Endothelial cell (in vitro differentiated cells): ENCODE data around the gene C3orf52. TPM values are rescaled to one million over a fixed set of nuclear protein-coding genes. Genes with fewer than 3 reads are reported as not detected.

Source experiments
- DNase-seq: peaks from one replicate; pipeline ENCODE4 v3.0.0; 2021; ENCODE audit warnings: low spot score
- H3K27ac Mint-ChIP-seq: one replicate; pipeline ENCODE4 v1.8.0; 2021; ENCODE audit warnings: mixed read lengths, inconsistent platforms; ENCODE audit not compliant: unreplicated experiment
- H3K27me3 Mint-ChIP-seq: one replicate; pipeline ENCODE4 v1.8.0; 2021; ENCODE audit warnings: mild to moderate bottlenecking, moderate library complexity, mixed read lengths, inconsistent platforms; ENCODE audit not compliant: unreplicated experiment
- H3K36me3 Mint-ChIP-seq: one replicate; pipeline ENCODE4 v1.8.0; 2021; ENCODE audit warnings: mild to moderate bottlenecking, low read depth, mixed read lengths, inconsistent platforms; ENCODE audit not compliant: unreplicated experiment
- H3K4me1 Mint-ChIP-seq: one replicate; pipeline ENCODE4 v1.8.0; 2021; ENCODE audit warnings: mild to moderate bottlenecking, mixed read lengths, inconsistent platforms; ENCODE audit not compliant: unreplicated experiment
- H3K4me3 Mint-ChIP-seq: one replicate; pipeline ENCODE4 v1.8.0; 2021; ENCODE audit warnings: mild to moderate bottlenecking, mixed read lengths, inconsistent platforms; ENCODE audit not compliant: unreplicated experiment
- H3K9me3 Mint-ChIP-seq: one replicate; pipeline ENCODE4 v1.8.0; 2021; ENCODE audit warnings: mixed read lengths, inconsistent platforms; ENCODE audit not compliant: unreplicated experiment
- microRNA-seq: library from miRNA; unstranded; fragments of <30 nt; microRNA quantifications from one replicate; pipeline ENCODE4, GENCODE V29; 2020; ENCODE audit not compliant: unreplicated experiment
- total RNA-seq: library from RNA; stranded (reverse); fragmentation: NEBNext Ultra II Directional; extraction: Animal tissue kit (Norgen Biotek cat#: 25700); gene quantifications from one replicate; pipeline ENCODE4 v1.2.1, GENCODE V29; 2021; ENCODE audit not compliant: unreplicated experiment
- TF ChIP-seq, protein P1 (sequence below): fragments of 200-600 bp; sonication (generic); IDR thresholded peaks from one replicate; pipeline ENCODE4 v1.5.0; 2021; ENCODE audit warnings: antibody characterized with exemption; ENCODE audit not compliant: unreplicated experiment

Gene C3orf52
- total RNA-seq, 1 donor from 2014 or later: 8.3 TPM

GRCh38 chr3:112143251-112143650 is 57.1 kb downstream of the C3orf52 start:
- H3K27ac Mint-ChIP-seq: no peak overlapping the region
- no peak for DNase-seq
- H3K4me3 Mint-ChIP-seq: no peak overlapping the region
- peaks cover 14% of the 10 kb centered on the region for H3K36me3 Mint-ChIP-seq
- peaks cover 16% of the 10 kb centered on the region for H3K9me3 Mint-ChIP-seq
- no peaks in the 10 kb centered on the region for H3K4me1 Mint-ChIP-seq
- H3K27me3 Mint-ChIP-seq: no peaks in the 10 kb centered on the region
- TF ChIP-seq, protein P1, sequence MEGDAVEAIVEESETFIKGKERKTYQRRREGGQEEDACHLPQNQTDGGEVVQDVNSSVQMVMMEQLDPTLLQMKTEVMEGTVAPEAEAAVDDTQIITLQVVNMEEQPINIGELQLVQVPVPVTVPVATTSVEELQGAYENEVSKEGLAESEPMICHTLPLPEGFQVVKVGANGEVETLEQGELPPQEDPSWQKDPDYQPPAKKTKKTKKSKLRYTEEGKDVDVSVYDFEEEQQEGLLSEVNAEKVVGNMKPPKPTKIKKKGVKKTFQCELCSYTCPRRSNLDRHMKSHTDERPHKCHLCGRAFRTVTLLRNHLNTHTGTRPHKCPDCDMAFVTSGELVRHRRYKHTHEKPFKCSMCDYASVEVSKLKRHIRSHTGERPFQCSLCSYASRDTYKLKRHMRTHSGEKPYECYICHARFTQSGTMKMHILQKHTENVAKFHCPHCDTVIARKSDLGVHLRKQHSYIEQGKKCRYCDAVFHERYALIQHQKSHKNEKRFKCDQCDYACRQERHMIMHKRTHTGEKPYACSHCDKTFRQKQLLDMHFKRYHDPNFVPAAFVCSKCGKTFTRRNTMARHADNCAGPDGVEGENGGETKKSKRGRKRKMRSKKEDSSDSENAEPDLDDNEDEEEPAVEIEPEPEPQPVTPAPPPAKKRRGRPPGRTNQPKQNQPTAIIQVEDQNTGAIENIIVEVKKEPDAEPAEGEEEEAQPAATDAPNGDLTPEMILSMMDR: no peak

DNA sequence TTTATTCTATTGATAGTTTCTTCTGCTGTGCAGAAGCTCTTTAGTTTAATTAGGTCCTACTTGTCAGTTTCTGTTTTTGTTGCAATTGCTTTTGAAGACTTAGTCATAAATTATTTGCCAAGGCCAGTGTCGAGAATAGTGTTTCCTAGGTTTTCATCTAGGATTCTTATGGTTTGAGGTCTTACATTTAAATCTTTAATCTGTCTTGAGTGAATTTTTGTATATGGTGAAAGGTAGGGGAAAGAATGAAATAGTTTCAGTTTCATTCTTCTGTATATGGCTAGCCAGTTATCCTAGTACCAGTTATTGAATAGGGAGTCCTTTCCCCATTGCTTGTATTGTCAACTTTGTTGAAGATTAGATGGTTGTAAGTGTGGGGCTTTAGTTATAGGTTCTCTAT is 57.5 kb downstream of the C3orf52 start:
- Mint-ChIP-seq H3K27me3 (no peaks in the 10 kb centered on the region), H3K9me3 (peaks cover 16% of the 10 kb centered on the region), H3K4me3 (no peak overlapping the region)

GRCh38 chr3:112149136-112149535 is 62.9 kb downstream of the C3orf52 start:
- no peaks in the 10 kb centered on the region for H3K4me1 Mint-ChIP-seq
- no peak for DNase-seq
- TF ChIP-seq, protein P1: no peak
- peaks cover 10% of the 10 kb centered on the region for H3K9me3 Mint-ChIP-seq
- H3K27ac Mint-ChIP-seq: no peak overlapping the region
- no peak overlapping the region for H3K4me3 Mint-ChIP-seq
- H3K27me3 Mint-ChIP-seq: no peaks in the 10 kb centered on the region
- H3K36me3 Mint-ChIP-seq: peaks cover 21% of the 10 kb centered on the region

More for the DNA sequence above, 57.5 kb downstream of the C3orf52 start:
- Mint-ChIP-seq H3K4me1 (no peaks in the 10 kb centered on the region), H3K36me3 (peaks cover 14% of the 10 kb centered on the region), H3K27ac (no peak overlapping the region)
- TF ChIP-seq, protein P1: no peak
- no peak for DNase-seq

DNA sequence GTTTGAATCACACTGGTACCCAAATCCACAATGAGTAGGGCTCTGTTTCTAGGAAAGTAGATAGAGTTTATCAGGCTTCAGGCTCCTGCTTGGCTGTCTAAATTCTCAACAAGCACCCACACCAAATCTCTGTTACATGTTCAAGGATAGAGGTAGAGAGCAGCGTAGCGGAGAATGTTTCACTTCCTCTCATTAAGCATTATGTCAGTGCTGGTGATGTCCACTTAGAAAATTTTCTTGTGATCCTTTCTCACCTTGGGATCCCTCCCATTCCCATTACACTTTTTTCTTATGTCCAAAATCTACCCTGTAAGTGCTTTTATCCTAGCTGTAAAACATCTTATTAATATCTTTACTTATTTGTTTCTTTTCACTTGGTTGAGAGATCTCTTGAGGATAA is 81.6 kb downstream of the C3orf52 start:
- H3K36me3 Mint-ChIP-seq: no peaks in the 10 kb centered on the region
- H3K9me3 Mint-ChIP-seq: no peaks in the 10 kb centered on the region
- H3K4me3 Mint-ChIP-seq: no peak overlapping the region
- no peaks in the 10 kb centered on the region for H3K4me1 Mint-ChIP-seq
- H3K27ac Mint-ChIP-seq: no peak overlapping the region
- no peak for DNase-seq
- H3K27me3 Mint-ChIP-seq: no peaks in the 10 kb centered on the region
- TF ChIP-seq, protein P1: no peak

Small RNAs within 50 kb of the gene (microRNA-seq; reads per million reads assigned to microRNA genes)
- not detected for gene MIR567

Other genes with a start within 250 kb of the C3orf52 start
- gene PHLDB2, start 227.1 kb upstream of the C3orf52 start, total RNA-seq: 47.8 TPM
- gene ABHD10, start 107.4 kb upstream of the C3orf52 start, total RNA-seq: 18.7 TPM
- gene TAGLN3, start 87.5 kb upstream of the C3orf52 start, total RNA-seq: 0.72 TPM
- gene TMPRSS7, start 51.7 kb upstream of the C3orf52 start, total RNA-seq: not detected
- gene GCSAM, start 46.9 kb downstream of the C3orf52 start, total RNA-seq: not detected
- gene SLC9C1, start 207.8 kb downstream of the C3orf52 start, total RNA-seq: 0.13 TPM
- gene CD200, start 246.8 kb downstream of the C3orf52 start, total RNA-seq: 30.9 TPM